A549 (cell line): Measurements from ENCODE around the gene KRTAP3-2. TPM values are rescaled to one million over a fixed set of nuclear protein-coding genes. Genes with fewer than 3 reads are reported as not detected.

Experiments
- ATAC-seq, 2 experiments: fragments of 200-7000 bp in 1 of 2; fragments of >200 bp in 1 of 2; cut with Nextera tagmentation in 1 of 2; cut with Tn5 transposase in 1 of 2; 3 replicates each; pipeline versions ENCODE4 v1.8.0 to v1.9.1; 2018 to 2020; ENCODE audit warnings: mild to moderate bottlenecking in 1 of 2, moderate library complexity in 1 of 2
- CTCF ChIA-PET: fragments of 300-600 bp; sonication (Branson Sonifier 250); formaldehyde crosslinking; extraction: SDS; loops from one replicate; lab custom pipeline; 2021; ENCODE audit warnings: antibody characterized with exemption, inconsistent platforms; lab: Yijun Ruan, JAX
- POLR2A ChIA-PET: fragments of 350-600 bp; formaldehyde crosslinking; extraction: SDS; loops from one replicate; lab custom pipeline; 2021; ENCODE audit warnings: antibody characterized with exemption, inconsistent platforms; lab: Yijun Ruan, JAX
- DNase-seq, 2 experiments: peaks; one replicate each; pipeline versions ENCODE4 v3.0.0 to v3.0.0-alpha.2; 2011 to 2016; ENCODE audit warnings: low read depth in 1 of 2, low spot score in 1 of 2
- FAIRE-seq: peaks from 2 replicates; lab custom pipeline; 2011; peaks lifted over from hg19 to GRCh38; lab: Jason Lieb, UNC
- H3K27ac ChIP-seq, 2 experiments: fragments of >200 bp; sonication (Bioruptor Twin); formaldehyde crosslinking; 3 replicates each; pipeline ENCODE4 v1.5.1; 2016 to 2017
- H3K4me1 ChIP-seq: fragments of >200 bp; sonication (Bioruptor Twin); formaldehyde crosslinking; 3 replicates; pipeline ENCODE4 v1.6.1; 2016
- H3K4me2 ChIP-seq: fragments of >200 bp; sonication (Bioruptor Twin); formaldehyde crosslinking; 3 replicates; pipeline ENCODE4 v1.6.1; 2016
- H3K4me3 ChIP-seq: fragments of >200 bp; sonication (Bioruptor Twin); formaldehyde crosslinking; 3 replicates; pipeline ENCODE4 v1.5.1; 2016
- H3K9me3 ChIP-seq: fragments of >200 bp; sonication (Bioruptor Twin); formaldehyde crosslinking; 3 replicates; pipeline ENCODE4 v1.6.1; 2016
- CTCF ChIP-seq: fragments of >200 bp; sonication (Bioruptor Twin); formaldehyde crosslinking; IDR thresholded peaks from 3 replicates; pipeline ENCODE4 v1.5.1; 2016
- E2F6 ChIP-seq: IDR thresholded peaks from 2 replicates; pipeline ENCODE4 v1.6.1; 2012; ENCODE audit warnings: low read depth, borderline replicate concordance
- EHMT2 ChIP-seq: fragments of 200-600 bp; sonication (generic); IDR thresholded peaks from 2 replicates; pipeline ENCODE4 v1.6.1; 2016; ENCODE audit warnings: antibody characterized with exemption, low read depth, mild to moderate bottlenecking, moderate library complexity
- EP300 ChIP-seq, 2 experiments: fragments of >200 bp; sonication (Bioruptor Twin); formaldehyde crosslinking; IDR thresholded peaks; 2 replicates in 1 of 2; 3 replicates in 1 of 2; pipeline ENCODE4 v1.6.1; 2016 to 2017
- ESRRA ChIP-seq: fragments of 150-350 bp; IDR thresholded peaks from 2 replicates; pipeline ENCODE4 v1.6.1; 2014; ENCODE audit warnings: mild to moderate bottlenecking, low read length, borderline replicate concordance
- FOSB ChIP-seq: fragments of 250-450 bp; sonication (Bioruptor Pico); IDR thresholded peaks from 2 replicates; pipeline ENCODE4 v1.5.0; 2020; ENCODE audit warnings: mild to moderate bottlenecking, moderate library complexity
- HES2 ChIP-seq: fragments of >200 bp; sonication (Bioruptor Twin); formaldehyde crosslinking; IDR thresholded peaks from 2 replicates; pipeline ENCODE4 v1.6.1; 2016
- HEYL ChIP-seq: fragments of 250-450 bp; sonication (Bioruptor Pico); IDR thresholded peaks from 2 replicates; pipeline ENCODE4 v1.8.0; 2021; ENCODE audit warnings: mild to moderate bottlenecking, moderate library complexity
- MAZ ChIP-seq: fragments of 150-350 bp; IDR thresholded peaks from 2 replicates; pipeline ENCODE4 v1.6.1; 2014; ENCODE audit warnings: antibody characterized with exemption, low read depth, low read length, borderline replicate concordance
- MYC ChIP-seq: IDR thresholded peaks from 2 replicates; pipeline ENCODE4 v1.6.1; 2012; ENCODE audit warnings: mild to moderate bottlenecking, inconsistent platforms, low read length, improper control_type of control experiment, borderline replicate concordance
- NFE2L2 ChIP-seq: fragments of 150-350 bp; conservative IDR thresholded peaks from 2 replicates; pipeline ENCODE4 v1.6.1; 2014; ENCODE audit warnings: low read length
- NPAS2 ChIP-seq: fragments of 250-450 bp; sonication (Bioruptor Pico); IDR thresholded peaks from 2 replicates; pipeline ENCODE4 v1.8.0; 2022; ENCODE audit warnings: mild to moderate bottlenecking, moderate library complexity, borderline replicate concordance
- RAD21 ChIP-seq, 2 experiments: fragments of >200 bp in 1 of 2; sonication (Bioruptor Twin) in 1 of 2; formaldehyde crosslinking in 1 of 2; IDR thresholded peaks in 1 of 2; conservative IDR thresholded peaks in 1 of 2; 2 replicates in 1 of 2; 3 replicates in 1 of 2; pipeline ENCODE4 v1.6.1; 2012 to 2018; ENCODE audit warnings: inconsistent platforms in 1 of 2
- RARB ChIP-seq: fragments of 250-450 bp; sonication (Bioruptor Pico); IDR thresholded peaks from 2 replicates; pipeline ENCODE4 v1.8.0; 2021; ENCODE audit warnings: mild to moderate bottlenecking, moderate library complexity
- RCOR1 ChIP-seq: fragments of 150-350 bp; IDR thresholded peaks from 2 replicates; pipeline ENCODE4 v1.6.1; 2014; ENCODE audit warnings: antibody characterized with exemption, low read length, low read depth
- REST ChIP-seq: fragments of 200-600 bp; sonication (generic); IDR thresholded peaks from 2 replicates; pipeline ENCODE4 v1.6.1; 2016; ENCODE audit warnings: antibody characterized with exemption, mild to moderate bottlenecking, moderate library complexity
- SREBF2 ChIP-seq: fragments of 450-650 bp; IDR thresholded peaks from 2 replicates; pipeline ENCODE4 v1.6.1; 2014; ENCODE audit warnings: mild to moderate bottlenecking, moderate library complexity
- TP53 ChIP-seq: fragments of 250-450 bp; sonication (Bioruptor Pico); IDR thresholded peaks from 2 replicates; pipeline ENCODE4 v1.5.0; 2021; ENCODE audit warnings: mild to moderate bottlenecking, moderate library complexity
- ZNF302 ChIP-seq: fragments of 250-450 bp; sonication (Bioruptor Pico); IDR thresholded peaks from 2 replicates; pipeline ENCODE4 v1.9.0; 2021; ENCODE audit warnings: inconsistent platforms, mild to moderate bottlenecking, moderate library complexity
- WGBS: methylation state at CpG from one replicate; pipeline ENCODE4 v1.1.6; 2017; ENCODE audit errors: missing lambda C conversion rate; 5-methylcytosine and 5-hydroxymethylcytosine counted together
- polyA plus RNA-seq, 4 experiments: library from polyadenylated mRNA; depleted of rRNA in 3 of 4; stranded (reverse); fragments of >200 nt; fragmentation: RNase III in 1 of 4; extraction: RNeasy Plus Mini Kit Qiagen cat#74134 plus additional on column Dnase treatment in 1 of 4; gene quantifications; 2 replicates in 3 of 4; 3 replicates in 1 of 4; pipeline ENCODE4 v1.2.3, GENCODE V29; 2011 to 2017

KRTAP3-2 gene
- polyA plus RNA-seq, 2 of the 4 experiments (the other 2 are of a cell fraction) = not detected

- WGBS = 72% methylated on average over 6 of the region's 6 CpGs
- CTCF ChIA-PET = no interaction called here
- POLR2A ChIA-PET = no interaction called here
Measured at GRCh38 chr17:41012326-41013120, 12.8 kb upstream of the KRTAP3-2 start.

More at GRCh38 chr17:41012326-41013120, 12.8 kb upstream of the KRTAP3-2 start:
- Histone ChIP-seq H3K4me1 (peaks cover 18% of the 10 kb centered on the region; the same call in 2 of the 3 replicates), H3K4me3 (no peak overlapping the region), H3K9me3 (no peaks in the 10 kb centered on the region), H3K27ac (no peak overlapping the region), H3K4me2 (no peak overlapping the region)
- DNase-seq (no peak), ATAC-seq (no peak), FAIRE-seq (peak; percentile 51)
- no peak for TF ChIP-seq MYC
- TF ChIP-seq NPAS2 = no peak
- no peak for TF ChIP-seq REST
- no peak for TF ChIP-seq RCOR1
- TF ChIP-seq RARB (CRISPR knock-in tag) = no peak
- TF ChIP-seq HES2 = no peak
- no peak for TF ChIP-seq ESRRA
- no peak for TF ChIP-seq CTCF
- TF ChIP-seq E2F6 = no peak
- no peak for TF ChIP-seq RAD21 (conservative IDR thresholded peaks at IDR 0.05 in 1 of 2, IDR thresholded peaks at IDR 0.05 in 1 of 2)
- no peak for TF ChIP-seq EHMT2
- TF ChIP-seq ZNF302 = no peak
- TF ChIP-seq SREBF2 = no peak
- no peak for TF ChIP-seq NFE2L2
- no peak for TF ChIP-seq FOSB
- TF ChIP-seq MAZ = no peak
- TF ChIP-seq EP300 (IDR thresholded peaks at IDR 0.05) = no peak
- TF ChIP-seq HEYL (CRISPR knock-in tag) = no peak
- TF ChIP-seq TP53 (CRISPR knock-in tag) = no peak
